GM19023 (cell line): ENCODE measurements around the gene ACE2.

Experiments used
- ATAC-seq: cut with Tn5 transposase; IDR thresholded peaks from one replicate; pipeline ENCODE4 v1.9.1; 2021; ENCODE audit warnings: mild to moderate bottlenecking, moderate library complexity; ENCODE audit not compliant: unreplicated experiment

Gene ACE2

GRCh38 chrX:15579778-15580747, 20.7 kb downstream of the ACE2 start:
- no peak for ATAC-seq

GRCh38 chrX:15576019-15576418, 24.7 kb downstream of the ACE2 start:
- ATAC-seq, result no peak

DNA sequence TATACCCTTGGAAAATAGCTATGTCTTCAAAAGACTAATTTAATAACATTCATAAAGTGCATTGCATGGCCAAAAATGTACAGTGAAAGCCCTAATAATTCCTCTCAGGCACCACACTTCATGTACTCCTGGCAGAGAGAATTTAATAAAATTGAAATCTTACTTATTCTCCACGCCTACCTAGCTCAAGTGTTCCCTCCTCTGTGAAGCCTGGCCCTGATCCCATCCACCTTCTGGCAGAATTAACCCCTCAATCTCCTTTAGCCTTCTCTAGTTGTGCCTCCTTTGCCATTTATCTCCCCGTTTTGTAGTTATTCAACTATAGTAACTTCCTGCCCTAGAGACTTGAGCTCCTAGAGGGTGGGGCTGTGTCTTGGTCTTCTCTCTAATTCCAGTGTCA, 26.7 kb downstream of the ACE2 start:
- no peak for ATAC-seq

- ATAC-seq, result no peak
Observed at GRCh38 chrX:15570145-15570544, 30.6 kb downstream of the ACE2 start.

- ATAC-seq, result no peak
Observed at GRCh38 chrX:15567886-15568616, 32.7 kb downstream of the ACE2 start.

DNA sequence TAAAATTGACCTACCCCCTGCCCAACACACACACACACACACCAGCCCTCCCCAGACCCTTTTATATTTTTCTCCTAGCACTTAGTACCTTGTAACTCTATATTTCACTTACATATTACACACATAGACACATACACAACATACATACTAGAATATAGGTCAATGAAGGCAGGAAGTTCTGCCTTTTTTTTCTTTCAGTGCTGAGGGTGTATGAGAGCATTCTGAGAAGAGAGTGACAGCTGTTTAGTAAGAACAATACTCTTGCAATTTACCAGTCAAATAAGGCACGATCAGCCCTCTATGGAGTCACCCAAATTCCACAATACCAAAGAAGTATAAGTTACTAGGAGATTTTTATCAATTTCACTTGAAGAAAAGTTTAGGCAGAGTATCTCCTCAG, 33.5 kb downstream of the ACE2 start:
- ATAC-seq, result no peak

DNA sequence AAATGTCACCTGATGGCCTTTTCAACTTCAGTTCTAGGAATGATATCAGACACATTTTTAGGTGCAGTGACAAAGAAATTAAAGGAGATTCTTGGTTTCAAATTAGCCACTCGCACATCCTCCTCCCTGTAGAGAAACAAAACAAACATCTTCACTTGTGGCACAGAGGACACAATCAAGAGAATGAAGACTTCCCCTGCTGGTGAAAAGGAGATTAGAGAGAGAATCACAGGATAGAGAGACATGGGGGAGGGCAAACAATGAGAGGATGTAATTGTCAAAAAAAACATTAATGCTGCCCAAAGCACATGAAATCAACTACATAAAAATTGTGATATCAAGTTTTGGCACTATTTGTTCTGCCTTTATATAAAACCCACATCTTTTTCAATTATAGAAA, 34.5 kb downstream of the ACE2 start:
- ATAC-seq, result no peak

DNA sequence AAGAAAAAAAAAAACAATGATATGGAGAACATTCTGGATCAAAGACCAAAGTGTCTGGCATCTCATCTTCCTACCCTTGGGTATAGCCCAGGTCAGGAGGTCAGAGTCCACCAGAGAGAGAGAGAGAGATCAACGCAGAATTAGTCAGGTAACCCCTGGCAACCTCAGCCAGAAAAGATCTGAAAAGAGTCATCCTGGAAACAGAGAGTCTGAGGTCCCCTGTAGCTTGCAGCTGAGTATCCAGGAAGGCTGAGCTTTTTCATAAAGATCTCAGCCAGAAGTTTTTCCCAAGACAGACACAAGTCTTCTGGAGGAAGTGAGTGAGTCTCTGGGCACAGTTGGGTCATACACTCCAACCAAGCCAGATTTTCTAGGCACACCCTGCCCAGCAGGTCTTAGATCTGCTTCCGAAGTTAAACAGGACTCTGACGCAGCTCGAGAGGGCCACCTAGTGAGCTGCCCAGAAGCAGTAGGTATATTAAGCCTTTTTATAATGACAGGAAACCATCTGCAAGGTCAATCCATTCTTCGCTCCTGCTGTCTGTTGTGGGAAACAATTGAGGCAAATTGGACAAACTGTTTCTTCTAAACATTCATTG, 35.7 kb downstream of the ACE2 start:
- ATAC-seq, result no peak

DNA sequence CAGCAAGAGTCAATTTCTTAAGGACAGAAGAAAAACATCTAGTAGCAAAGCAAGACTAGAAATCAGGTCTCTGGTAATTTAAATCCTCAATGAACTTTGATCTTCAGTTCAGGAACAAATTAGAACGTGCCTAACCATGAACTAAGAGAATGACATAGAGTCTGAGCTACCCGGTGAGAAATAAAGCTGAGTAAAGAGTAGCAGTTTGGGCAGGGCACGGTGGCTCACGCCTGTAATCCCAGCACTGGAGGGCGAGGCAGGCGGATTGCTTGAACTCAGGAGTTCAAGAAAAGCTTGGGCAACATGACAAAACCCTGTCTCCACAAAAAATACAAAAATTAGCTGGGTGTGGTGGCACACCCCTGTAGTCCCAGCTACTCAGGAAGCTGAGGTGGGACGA, 37.7 kb downstream of the ACE2 start:
- no peak for ATAC-seq

- no peak for ATAC-seq
Observed at GRCh38 chrX:15560924-15561323, 39.8 kb downstream of the ACE2 start.

- no peak for ATAC-seq
Observed at GRCh38 chrX:15559227-15559626, 41.5 kb downstream of the ACE2 start.

- ATAC-seq, result no peak
Observed at GRCh38 chrX:15549189-15550012, 51.4 kb downstream of the ACE2 start.

GRCh38 chrX:15547356-15547755, 53.4 kb downstream of the ACE2 start:
- ATAC-seq, result no peak

DNA sequence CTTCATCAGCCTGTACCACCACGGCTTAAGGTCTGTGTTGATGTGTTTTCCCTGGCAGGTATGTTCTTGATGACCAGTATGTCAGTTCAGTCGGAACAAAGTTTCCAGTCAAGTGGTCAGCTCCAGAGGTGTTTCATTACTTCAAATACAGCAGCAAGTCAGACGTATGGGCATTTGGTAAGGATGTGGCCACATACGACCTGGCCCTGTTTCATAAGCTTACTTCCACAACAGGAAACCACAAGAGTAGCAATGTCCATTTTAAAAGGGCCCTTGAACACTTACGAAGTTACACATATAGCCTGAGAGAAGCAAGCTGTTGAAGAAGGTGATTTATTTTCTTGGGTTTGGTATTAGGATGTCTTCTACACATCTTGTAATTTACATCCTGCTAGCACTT, 54.0 kb downstream of the ACE2 start:
- no peak for ATAC-seq

- no peak for ATAC-seq
Observed at GRCh38 chrX:15530318-15530717, 70.4 kb downstream of the ACE2 start.

DNA sequence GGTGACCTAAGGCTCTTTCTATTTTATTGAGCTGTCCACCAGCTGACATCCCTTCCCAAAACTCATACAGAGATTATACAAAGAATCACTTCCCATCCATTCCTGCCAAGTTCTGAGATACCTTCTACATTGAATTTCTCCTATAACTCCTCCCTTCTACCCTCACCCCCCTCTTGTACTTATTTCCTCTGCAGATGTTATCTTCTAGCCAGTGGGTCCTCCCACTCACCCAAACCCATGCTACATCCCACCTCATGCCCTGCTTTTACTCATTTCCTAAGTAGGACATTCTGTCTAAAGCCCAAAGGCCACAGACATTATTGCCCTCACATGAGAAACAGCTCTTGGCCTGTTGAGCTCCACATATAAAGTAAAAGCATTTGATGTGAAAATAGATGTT, 71.6 kb downstream of the ACE2 start:
- ATAC-seq, result no peak

DNA sequence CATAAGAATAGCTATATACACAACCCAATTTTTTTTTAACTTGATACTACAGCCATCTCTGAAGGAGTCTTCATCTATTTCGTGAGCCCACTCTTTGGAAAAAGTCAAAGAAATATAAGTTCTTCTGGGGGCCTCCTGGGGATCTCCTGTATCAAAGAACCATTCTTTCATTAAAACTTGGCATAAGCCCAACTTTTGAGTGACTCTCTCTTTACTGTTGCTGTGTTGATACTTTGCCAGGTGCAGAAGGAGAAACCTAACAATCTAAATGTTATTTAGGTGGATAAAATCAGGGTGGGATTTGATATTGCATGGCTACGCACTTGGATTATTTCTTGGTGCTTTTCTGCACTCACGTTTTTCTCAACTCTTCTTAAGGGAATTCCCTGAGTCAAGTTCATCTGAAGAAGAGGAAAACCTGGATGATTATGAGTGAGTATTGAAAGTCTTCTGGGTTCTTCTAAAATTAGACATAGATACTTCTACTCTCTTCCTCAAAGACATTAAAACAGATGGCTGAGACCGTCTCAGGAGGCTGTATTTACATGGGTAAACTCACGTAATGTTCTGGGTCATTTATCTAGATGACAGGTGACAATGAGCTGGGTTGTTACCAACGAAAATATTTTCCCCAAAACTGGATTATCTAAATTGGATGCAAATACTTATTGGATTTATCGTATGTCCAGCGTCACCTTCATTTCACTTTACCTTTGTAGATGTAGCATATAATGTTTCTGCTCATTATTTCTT, 74.9 kb downstream of the ACE2 start:
- ATAC-seq, result no peak

- ATAC-seq, result no peak
Observed at GRCh38 chrX:15524417-15524816, 76.3 kb downstream of the ACE2 start.

DNA sequence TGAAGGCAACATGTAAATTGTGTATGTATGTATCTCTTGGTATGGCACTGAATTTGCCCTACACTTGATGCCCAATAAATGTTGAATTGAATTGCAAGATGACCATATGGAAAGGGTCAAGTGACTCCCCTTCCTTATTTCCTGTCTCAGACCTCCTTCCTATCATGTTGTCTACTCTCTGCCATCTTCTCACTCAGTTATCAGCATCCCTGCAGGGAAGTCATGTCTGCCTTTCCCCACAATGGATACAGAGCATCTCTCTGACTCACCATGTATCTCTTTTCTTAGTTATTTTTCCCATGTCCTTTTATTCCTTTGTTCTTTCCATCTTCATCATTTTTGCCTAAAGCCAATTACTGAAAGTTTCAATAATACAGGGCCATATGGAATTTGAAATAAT, 77.7 kb downstream of the ACE2 start:
- no peak for ATAC-seq

DNA sequence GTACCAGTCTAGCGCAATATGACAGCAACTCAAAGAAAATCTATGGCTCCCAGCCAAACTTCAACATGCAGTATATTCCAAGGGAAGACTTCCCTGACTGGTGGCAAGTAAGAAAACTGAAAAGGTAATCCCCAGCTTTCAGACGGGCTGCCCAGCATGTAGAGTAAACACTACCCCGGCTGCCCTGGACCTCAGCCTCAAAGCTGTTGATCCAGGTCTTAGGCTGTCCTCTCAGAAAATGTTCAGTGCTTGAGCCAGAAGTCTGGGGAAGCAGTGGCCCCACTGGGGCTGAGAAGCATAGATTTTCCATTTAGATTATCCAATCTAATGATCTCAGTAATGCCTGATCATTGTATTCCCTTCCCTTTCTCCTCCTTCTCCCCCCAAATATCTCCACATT, 78.3 kb downstream of the ACE2 start:
- no peak for ATAC-seq
